HG03575 (cell line): ENCODE measurements around the gene SUSD6.

Experiments
- ATAC-seq: cut with Tn5 transposase; IDR thresholded peaks from one replicate; pipeline ENCODE4 v1.9.1; 2021; ENCODE audit not compliant: unreplicated experiment, insufficient number of reproducible peaks, low FRiP score; ENCODE audit errors: extremely low read depth

Gene SUSD6, protein sequence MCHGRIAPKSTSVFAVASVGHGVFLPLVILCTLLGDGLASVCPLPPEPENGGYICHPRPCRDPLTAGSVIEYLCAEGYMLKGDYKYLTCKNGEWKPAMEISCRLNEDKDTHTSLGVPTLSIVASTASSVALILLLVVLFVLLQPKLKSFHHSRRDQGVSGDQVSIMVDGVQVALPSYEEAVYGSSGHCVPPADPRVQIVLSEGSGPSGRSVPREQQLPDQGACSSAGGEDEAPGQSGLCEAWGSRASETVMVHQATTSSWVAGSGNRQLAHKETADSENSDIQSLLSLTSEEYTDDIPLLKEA

DNA sequence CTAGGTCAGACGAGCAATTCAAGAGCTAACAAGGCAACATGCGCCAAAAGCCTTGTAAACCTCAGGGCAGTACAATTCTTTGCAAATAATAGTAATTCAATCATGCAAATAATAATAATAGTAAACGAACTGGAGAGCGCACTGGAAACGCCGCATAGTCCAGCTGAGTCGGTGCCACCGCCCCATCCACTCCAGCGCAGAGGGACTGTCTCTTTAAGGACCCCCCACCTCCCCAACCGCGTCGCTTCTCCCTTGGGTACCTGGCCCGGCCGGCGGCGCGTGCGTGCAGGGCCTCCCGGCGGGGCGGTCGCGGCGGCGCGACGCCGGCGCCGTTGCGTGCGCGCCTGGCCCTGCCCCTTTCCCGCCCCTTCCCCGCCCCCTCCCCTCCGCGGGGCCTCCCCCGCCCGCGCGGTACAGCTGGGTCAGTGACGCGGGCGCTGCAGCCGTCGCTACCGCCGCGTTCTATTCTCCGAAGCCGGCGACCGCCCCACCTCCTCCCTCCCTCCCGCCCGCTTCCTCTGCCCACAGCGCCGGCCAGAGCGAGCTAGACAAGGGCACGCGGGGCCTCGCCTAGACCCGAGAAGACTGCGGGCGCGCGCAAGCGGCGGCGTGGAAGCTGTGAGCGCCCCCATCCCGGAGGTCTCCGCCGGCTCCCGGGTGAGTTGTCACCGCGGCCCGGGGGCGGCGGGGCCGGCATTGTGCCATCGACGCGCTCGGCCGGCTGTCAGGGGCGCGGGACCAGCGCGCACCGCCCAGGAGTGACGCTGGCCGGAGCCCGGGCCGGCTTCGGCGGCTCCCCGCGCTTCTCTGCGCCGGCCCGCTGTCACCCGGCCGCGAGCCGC lies at the start of gene SUSD6:
TSS of gene SUSD6 (plus strand) at position 425 of the 842 bp plus-strand sequence. CDS start 46,997 bp downstream, outside the sequence.
- ATAC-seq = no peak

DNA sequence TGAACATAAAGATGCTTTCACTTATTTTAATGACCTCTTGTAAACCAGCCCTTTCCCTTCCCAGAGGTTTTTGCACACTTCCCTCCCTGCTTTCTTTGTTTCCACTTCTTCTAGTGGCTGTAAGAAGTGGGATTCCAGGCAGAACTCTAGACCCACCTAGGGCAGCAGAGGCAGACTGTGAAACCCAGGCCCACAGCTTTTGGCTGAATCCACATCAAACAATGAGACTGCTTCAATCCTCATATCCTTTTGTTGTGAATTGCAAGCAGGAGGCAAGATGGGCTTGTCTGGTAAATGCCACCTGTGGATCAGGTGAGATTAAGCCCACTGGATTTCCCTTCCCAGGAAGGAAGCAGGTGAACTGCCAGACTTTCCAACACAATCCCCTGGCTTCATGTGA lies 49.5 kb upstream of the SUSD6 start:
- no peak for ATAC-seq

GRCh38 chr14:69567563-69567962 lies 43.8 kb upstream of the SUSD6 start:
- no peak for ATAC-seq

- no peak for ATAC-seq
Measured at GRCh38 chr14:69569859-69570258, 41.5 kb upstream of the SUSD6 start.

GRCh38 chr14:69570836-69571330 lies 40.5 kb upstream of the SUSD6 start:
- no peak for ATAC-seq

GRCh38 chr14:69571449-69572029 lies 39.9 kb upstream of the SUSD6 start:
- no peak for ATAC-seq

DNA sequence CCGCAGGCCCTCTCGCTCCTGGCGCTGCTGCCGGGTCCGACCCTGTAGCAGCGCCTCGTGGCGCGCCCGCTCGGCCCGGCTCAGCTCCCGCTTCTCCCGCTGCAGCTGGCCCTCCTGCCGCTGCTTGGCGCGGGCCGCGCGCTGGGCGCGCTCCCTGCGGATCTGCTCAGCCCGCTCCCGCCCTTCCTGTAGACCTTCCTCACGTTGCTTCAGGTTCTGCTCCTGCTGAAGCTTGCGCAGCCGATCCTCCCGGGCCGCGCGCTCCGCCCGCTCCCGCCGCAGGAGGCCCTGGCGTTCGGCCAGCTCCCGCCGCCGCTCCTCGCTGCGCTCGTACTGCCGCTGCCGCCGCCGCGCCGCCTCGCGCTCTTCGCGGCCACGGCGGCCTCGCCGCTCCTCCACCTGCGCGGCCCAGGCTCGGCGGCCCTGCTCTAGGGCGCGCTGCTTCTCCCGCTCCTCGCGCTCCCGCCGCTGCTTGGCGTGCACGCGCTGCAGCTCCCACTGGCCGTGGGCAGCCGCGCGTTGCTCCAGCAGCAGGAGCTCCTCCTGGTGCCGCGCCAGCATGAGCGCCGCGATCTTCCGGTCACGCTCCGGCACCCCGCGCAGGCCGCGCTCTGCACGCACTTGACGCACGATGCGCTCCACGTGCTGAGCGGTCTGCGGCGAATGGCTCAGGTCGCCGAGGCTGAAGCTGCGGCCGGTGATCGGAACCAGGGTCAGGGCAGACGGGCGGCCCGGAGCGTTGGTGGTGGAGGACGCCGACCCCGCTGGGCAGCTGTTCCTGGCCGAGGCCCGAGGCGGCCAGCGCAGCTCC lies 39.2 kb upstream of the SUSD6 start:
- no peak for ATAC-seq

GRCh38 chr14:69572841-69573135 lies 38.6 kb upstream of the SUSD6 start:
- no peak for ATAC-seq

- no peak for ATAC-seq
Measured at GRCh38 chr14:69573205-69573830, 38.1 kb upstream of the SUSD6 start.

DNA sequence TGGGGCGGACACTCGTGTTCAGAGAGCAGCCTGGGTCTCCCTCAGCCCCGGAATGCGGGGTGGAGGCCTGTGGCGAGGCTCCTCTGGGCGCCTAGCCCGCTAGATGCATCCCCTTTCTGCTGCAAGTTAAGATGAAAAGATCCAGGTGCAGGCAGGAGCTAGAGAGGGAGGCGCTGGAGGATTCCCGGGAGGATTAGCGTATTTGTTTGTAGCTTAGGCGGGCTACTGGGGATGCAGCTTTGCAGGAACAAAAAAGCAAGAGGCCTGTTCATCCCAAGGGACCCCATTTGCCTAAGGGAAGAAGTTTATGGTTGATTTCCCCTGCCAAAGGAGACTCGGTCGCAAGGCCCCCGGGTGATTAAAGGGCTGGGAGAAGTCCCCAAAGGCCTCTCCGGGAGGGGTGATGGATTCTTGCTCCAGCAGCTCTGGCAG lies 37.5 kb upstream of the SUSD6 start:
- no peak for ATAC-seq

- ATAC-seq = no peak
Measured at GRCh38 chr14:69574263-69574953, 37.0 kb upstream of the SUSD6 start, which contains the start of gene CCDC177. TSS of gene CCDC177 (minus strand) at chr14:69574871. CDS start at chr14:69573622, 1,249 bp downstream.

DNA sequence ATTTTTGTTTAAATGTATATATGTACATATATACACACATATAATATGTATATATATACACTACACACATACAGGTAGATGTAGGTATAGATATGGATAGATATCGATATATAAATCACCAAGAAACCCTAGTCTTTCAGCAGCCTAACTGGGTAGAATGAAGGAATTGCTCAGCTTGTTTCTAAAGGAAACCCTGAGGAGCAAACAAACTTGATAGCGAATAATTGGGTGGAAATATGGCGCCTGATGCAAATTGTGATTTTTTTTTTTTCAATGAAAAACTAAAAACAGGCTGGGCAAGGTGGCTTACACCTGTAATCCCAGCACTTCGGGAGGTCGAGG lies 36.5 kb upstream of the SUSD6 start:
- ATAC-seq = no peak

DNA sequence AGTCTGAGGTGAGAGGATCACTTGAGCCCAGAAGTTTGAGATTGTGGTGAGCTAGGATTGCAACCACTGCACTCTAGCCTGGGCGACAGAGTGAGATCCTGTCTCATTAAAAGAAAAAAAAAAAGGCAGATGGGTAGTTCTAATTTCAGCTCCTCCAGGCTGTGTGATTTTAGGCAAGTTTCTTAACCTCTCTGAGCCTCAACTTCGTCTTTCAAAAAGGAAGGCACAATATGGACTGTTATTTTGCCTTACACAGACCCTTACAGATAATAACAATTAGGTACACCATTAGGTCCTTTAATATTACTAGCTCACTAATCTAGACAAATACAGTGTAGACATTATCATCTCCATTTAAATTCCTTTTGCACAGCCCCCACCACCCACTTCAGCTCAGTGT lies 31.9 kb upstream of the SUSD6 start:
- ATAC-seq = no peak

- no peak for ATAC-seq
Measured at GRCh38 chr14:69580009-69580577, 31.3 kb upstream of the SUSD6 start.

- ATAC-seq = no peak
Measured at GRCh38 chr14:69581316-69581935, 30.0 kb upstream of the SUSD6 start.

DNA sequence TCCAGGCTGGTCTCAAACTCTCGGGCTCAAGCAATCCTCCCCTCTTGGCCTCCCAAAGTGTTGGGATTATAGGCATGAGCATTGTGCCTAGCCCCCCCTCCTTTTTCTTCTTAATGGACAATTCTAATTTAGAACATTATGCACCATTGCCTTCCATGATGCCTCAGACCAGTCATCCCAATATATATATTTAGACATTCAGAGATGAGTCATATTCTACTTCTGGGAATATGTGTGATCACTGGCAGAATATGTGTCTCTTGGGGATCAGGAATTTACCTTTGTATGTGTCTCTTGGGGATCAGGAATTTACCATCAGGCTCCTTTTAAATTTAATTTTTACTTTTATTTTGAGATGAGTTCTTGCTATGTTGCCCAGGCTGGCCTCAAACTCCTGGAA lies 29.2 kb upstream of the SUSD6 start:
- ATAC-seq = no peak

DNA sequence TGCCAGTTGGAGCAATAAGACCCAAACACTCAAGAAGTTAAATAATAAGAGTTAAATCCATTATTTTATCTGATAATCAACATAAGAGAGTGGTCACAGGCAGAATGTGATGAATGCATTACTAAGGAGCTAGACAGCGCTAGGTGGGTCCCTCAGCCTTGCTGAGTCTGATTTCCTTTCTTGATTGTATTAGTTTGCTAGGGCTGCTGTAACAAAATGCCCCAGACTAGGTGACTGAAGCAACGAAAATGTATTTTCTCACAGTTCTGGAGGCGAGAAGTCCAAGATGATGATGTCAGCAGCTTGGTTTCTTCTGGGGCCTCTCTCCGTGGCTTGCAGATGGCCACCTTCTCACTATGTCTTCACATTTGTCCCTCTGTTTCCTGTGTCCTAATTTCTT lies 28.6 kb upstream of the SUSD6 start:
- ATAC-seq = no peak

DNA sequence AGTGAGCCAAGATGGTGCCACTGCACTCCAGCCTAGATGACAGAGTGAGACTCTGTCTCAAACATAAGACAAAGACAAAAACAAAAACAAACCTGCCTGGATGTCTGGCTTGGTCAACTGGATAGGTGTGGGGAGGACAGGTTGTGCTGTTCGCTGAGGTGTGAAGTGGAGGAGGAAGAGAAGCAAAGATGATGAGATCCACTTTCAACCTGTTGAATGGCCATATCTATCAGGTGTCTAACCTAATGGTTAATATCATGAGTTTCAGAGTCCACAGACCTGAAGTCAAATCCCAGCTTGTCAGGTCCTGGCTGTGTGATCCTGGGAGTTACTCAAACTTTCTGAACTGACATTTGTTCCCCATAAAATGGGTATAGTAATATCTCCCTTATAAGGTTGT lies 27.0 kb upstream of the SUSD6 start:
- ATAC-seq = no peak
